Esophagus muscularis mucosa (tissue), 4 donors: ENCODE results near the gene COL8A2. TPM values are rescaled to one million over a fixed set of nuclear protein-coding genes. Genes with fewer than 3 reads are reported as not detected.
A peak's percentile ranks its signal among the peaks of the same experiment; 100 is the strongest.

Experiments
- DNase-seq: peaks from one replicate; pipeline ENCODE4 v3.0.0-alpha.2; 2017; ENCODE audit errors: extremely low spot score
- H3K27ac ChIP-seq, 4 donors: fragments of 200-600 bp; sonication (generic); replicated peaks in 1 of 4; 1 replicate in 3 of 4; 2 replicates in 1 of 4; pipeline ENCODE4 v1.5.1; 2016 to 2019; ENCODE audit warnings: mild to moderate bottlenecking in 1 of 4
- H3K27me3 ChIP-seq, 4 donors: fragments of 200-600 bp; sonication (generic); one replicate each; pipeline versions ENCODE4 v1.5.1 to v1.6.0; 2016 to 2019
- H3K36me3 ChIP-seq, 4 donors: fragments of 200-600 bp; sonication (generic); one replicate each; pipeline ENCODE4 v1.5.1; 2016 to 2019
- H3K4me1 ChIP-seq, 4 donors: fragments of 200-600 bp; sonication (generic); one replicate each; pipeline ENCODE4 v1.5.1; 2016 to 2019
- H3K4me3 ChIP-seq, 4 donors: fragments of 200-600 bp; sonication (generic); 1 replicate in 2 of 4; 2 replicates in 2 of 4; pipeline ENCODE4 v1.5.1; 2016 to 2019; ENCODE audit warnings: mild to moderate bottlenecking in 4 of 4, moderate library complexity in 1 of 4
- H3K9me3 ChIP-seq, 4 donors: fragments of 200-600 bp; sonication (generic); 1 replicate in 3 of 4; 2 replicates in 1 of 4; pipeline ENCODE4 v1.5.1; 2016 to 2019
- EP300 ChIP-seq: sonication (generic); formaldehyde crosslinking; IDR thresholded peaks from one replicate; pipeline ENCODE4 v1.6.1; 2017; ENCODE audit warnings: antibody characterized with exemption
- POLR2A ChIP-seq: fragments of 450-650 bp; IDR thresholded peaks from one replicate; pipeline ENCODE4 v1.6.1; 2017; ENCODE audit warnings: antibody characterized with exemption, moderate library complexity, mild to moderate bottlenecking, low read depth
- POLR2AphosphoS5 ChIP-seq, 2 donors: sonication (generic); formaldehyde crosslinking; IDR thresholded peaks; one replicate each; pipeline ENCODE4 v1.6.1; 2017; ENCODE audit warnings: antibody characterized with exemption in 2 of 2
- WGBS: methylation state at CpG from one replicate; pipeline ENCODE4 v1.1.5; 2018; 5-methylcytosine and 5-hydroxymethylcytosine counted together
- intact Hi-C: fragments of 100-400 bp; cut with DNase I; formaldehyde crosslinking; loops from one replicate; pipeline ENCODE4 v1.15.1; 2023
- total RNA-seq, 4 donors: library from RNA; depleted of rRNA; stranded (reverse); fragments of >200 nt; gene quantifications; one replicate each; pipeline versions ENCODE4 v1.1.0 to v1.2.1, GENCODE V29; 2016
- TF ChIP-seq, protein P1 (sequence below), 3 experiments: fragments of 200-600 bp in 2 of 3; fragments of 450-650 bp in 1 of 3; sonication (generic) in 2 of 3; IDR thresholded peaks; one replicate each; pipeline ENCODE4 v1.5.1; 2017 to 2019; ENCODE audit warnings: antibody characterized with exemption in 3 of 3, mild to moderate bottlenecking in 2 of 3, moderate library complexity in 1 of 3

Gene COL8A2
- total RNA-seq, 4 donors from 2014 or later: 20.7 to 57.4 (median 34.7) TPM

- H3K4me3 ChIP-seq: peak overlapping the region; percentile 29 to 87 (median 36)
These were observed 25.5 kb upstream of the COL8A2 start for GRCh38 chr1:36150296-36151133.

DNA sequence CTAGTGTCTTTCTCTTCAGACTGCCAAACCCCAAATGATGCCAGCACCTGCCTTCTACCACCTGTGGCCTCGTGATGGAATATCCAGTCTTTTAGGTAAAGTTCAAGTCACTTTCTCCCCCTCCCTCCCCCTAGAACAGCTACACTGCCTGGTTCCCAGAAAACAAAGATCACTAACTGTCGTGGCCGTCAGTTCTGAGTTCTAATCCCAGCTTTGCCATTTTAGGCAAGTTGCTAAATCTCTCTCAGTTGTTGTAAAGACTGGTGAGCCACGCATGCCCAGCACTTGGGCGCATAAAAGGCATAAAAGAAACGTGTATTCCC is 24.9 kb upstream of the COL8A2 start:
- Histone ChIP-seq H3K9me3 (no peaks in the 10 kb centered on the region), H3K27me3 (no peaks in the 10 kb centered on the region), H3K4me1 (peaks cover 46 to 76% (median 67%) of the 10 kb centered on the region in 4 donors), H3K27ac (peak overlapping the region; percentile 93 to 98 (median 96)), H3K36me3 (peaks cover 0 to 11% (median 0%) of the 10 kb centered on the region in 4 donors), H3K4me3 (peak overlapping the region; percentile 71 to 87 (median 84))
- intact Hi-C loops: loop anchor here (2.0 to 10.0 kb wide), 3 partner anchors 39 to 235 kb away; partner anchors contain the start of gene STK40
- TF ChIP-seq EP300 (no peak), POLR2AphosphoS5 (IDR thresholded peaks at IDR 0.05) (no peak), POLR2A (no peak)
- TF ChIP-seq, protein P1, sequence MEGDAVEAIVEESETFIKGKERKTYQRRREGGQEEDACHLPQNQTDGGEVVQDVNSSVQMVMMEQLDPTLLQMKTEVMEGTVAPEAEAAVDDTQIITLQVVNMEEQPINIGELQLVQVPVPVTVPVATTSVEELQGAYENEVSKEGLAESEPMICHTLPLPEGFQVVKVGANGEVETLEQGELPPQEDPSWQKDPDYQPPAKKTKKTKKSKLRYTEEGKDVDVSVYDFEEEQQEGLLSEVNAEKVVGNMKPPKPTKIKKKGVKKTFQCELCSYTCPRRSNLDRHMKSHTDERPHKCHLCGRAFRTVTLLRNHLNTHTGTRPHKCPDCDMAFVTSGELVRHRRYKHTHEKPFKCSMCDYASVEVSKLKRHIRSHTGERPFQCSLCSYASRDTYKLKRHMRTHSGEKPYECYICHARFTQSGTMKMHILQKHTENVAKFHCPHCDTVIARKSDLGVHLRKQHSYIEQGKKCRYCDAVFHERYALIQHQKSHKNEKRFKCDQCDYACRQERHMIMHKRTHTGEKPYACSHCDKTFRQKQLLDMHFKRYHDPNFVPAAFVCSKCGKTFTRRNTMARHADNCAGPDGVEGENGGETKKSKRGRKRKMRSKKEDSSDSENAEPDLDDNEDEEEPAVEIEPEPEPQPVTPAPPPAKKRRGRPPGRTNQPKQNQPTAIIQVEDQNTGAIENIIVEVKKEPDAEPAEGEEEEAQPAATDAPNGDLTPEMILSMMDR (IDR thresholded peaks at IDR 0.05): no peak
- DNase-seq: no peak
- 25% methylated on average over 6 of the region's 6 CpGs for WGBS

More at GRCh38 chr1:36150296-36151133, 25.5 kb upstream of the COL8A2 start:
- Histone ChIP-seq H3K9me3 (no peaks in the 10 kb centered on the region), H3K36me3 (peaks cover 0 to 11% (median 0%) of the 10 kb centered on the region in 4 donors), H3K27me3 (no peaks in the 10 kb centered on the region), H3K27ac (peak overlapping the region; percentile 93 to 98 (median 96)), H3K4me1 (peaks cover 51 to 81% (median 70%) of the 10 kb centered on the region in 4 donors)
- WGBS: 13% methylated on average over 9 of the region's 12 CpGs
- TF ChIP-seq, protein P1 (IDR thresholded peaks at IDR 0.05): no peak
- peak; percentile 88 to 93 for TF ChIP-seq POLR2AphosphoS5 (IDR thresholded peaks at IDR 0.05)
- peak; percentile 98 for DNase-seq
- intact Hi-C loops: loop anchor here (10.0 kb wide), 1 partner anchor 234 kb away; the partner anchor contains the start of gene STK40

GRCh38 chr1:36149237-36149972 is 24.4 kb upstream of the COL8A2 start, which contains the start of gene TRAPPC3:
Gene TRAPPC3, minus strand, starts transcription at chr1:36149486. Its CDS starts 108 bp downstream, at chr1:36149378.
- TF ChIP-seq EP300 (no peak), POLR2A (peak; percentile 91), POLR2AphosphoS5 (IDR thresholded peaks at IDR 0.05) (peak; percentile 97 to 98)
- TF ChIP-seq, protein P1 (IDR thresholded peaks at IDR 0.05): peak in 2 of 3 experiments; percentile 98 to 99
- WGBS: 1% methylated on average over 24 of the region's 62 CpGs
- Histone ChIP-seq H3K36me3 (peaks cover 0 to 11% (median 0%) of the 10 kb centered on the region in 4 donors), H3K4me1 (peaks cover 42 to 71% (median 62%) of the 10 kb centered on the region in 4 donors), H3K27ac (peak within 1 kb of the TSS; percentile 93 to 98 (median 96)), H3K9me3 (no peaks in the 10 kb centered on the region), H3K27me3 (no peaks in the 10 kb centered on the region), H3K4me3 (peak within 1 kb of the TSS; percentile 71 to 87 (median 84))
- intact Hi-C loops: loop anchor here (2.0 to 5.0 kb wide), 2 partner anchors 39 to 138 kb away; no protein-coding TSS in a partner anchor
- DNase-seq: peak; percentile 100

- H3K4me1 ChIP-seq: peaks cover 42 to 65% (median 60%) of the 10 kb centered on the region in 4 donors
- intact Hi-C loops: loop anchor here (2.0 to 5.0 kb wide), 2 partner anchors 40 to 138 kb away; no protein-coding TSS in a partner anchor
- peak overlapping the region; percentile 93 to 98 (median 96) for H3K27ac ChIP-seq
- no peaks in the 10 kb centered on the region for H3K9me3 ChIP-seq
- H3K4me3 ChIP-seq: peak overlapping the region; percentile 71 to 87 (median 84)
- 2% methylated on average over 14 of the region's 16 CpGs for WGBS
- TF ChIP-seq POLR2AphosphoS5 (IDR thresholded peaks at IDR 0.05) (no peak), POLR2A (no peak), EP300 (no peak)
- TF ChIP-seq, protein P1 (IDR thresholded peaks at IDR 0.05): no peak
- H3K36me3 ChIP-seq: peaks cover 0 to 11% (median 0%) of the 10 kb centered on the region in 4 donors
- H3K27me3 ChIP-seq: no peaks in the 10 kb centered on the region
- DNase-seq: no peak
These were observed 23.8 kb upstream of the COL8A2 start for GRCh38 chr1:36148821-36149236.
